Neutrophil (primary cell): ENCODE results near the gene KANSL1.
A peak's percentile ranks its signal among the peaks of the same experiment; 100 is the strongest.

ENCODE experiments used
- H3K27ac ChIP-seq: fragments of 200-600 bp; sonication (generic); 2 replicates; pipeline ENCODE4 v1.5.1; 2016; ENCODE audit warnings: mild to moderate bottlenecking, moderate library complexity
- H3K27me3 ChIP-seq: fragments of 200-600 bp; sonication (generic); 2 replicates; pipeline ENCODE4 v1.6.0; 2016; ENCODE audit warnings: mild to moderate bottlenecking
- H3K36me3 ChIP-seq: fragments of 200-600 bp; sonication (generic); 2 replicates; pipeline ENCODE4 v1.5.1; 2017
- H3K4me1 ChIP-seq, 2 experiments: fragments of 200-600 bp in 1 of 2; sonication (generic) in 1 of 2; 1 replicate in 1 of 2; 2 replicates in 1 of 2; pipeline versions ENCODE4 v1.5.1 to v1.6.1; 2013 to 2016; ENCODE audit warnings: low read depth in 1 of 2, low read length in 1 of 2, mild to moderate bottlenecking in 1 of 2, moderate library complexity in 1 of 2; ENCODE audit not compliant: control insufficient read depth in 1 of 2, insufficient read depth in 1 of 2
- H3K4me3 ChIP-seq, 2 experiments: fragments of 200-600 bp in 1 of 2; sonication (generic) in 1 of 2; 1 replicate in 1 of 2; 2 replicates in 1 of 2; pipeline ENCODE4 v1.5.1; 2013 to 2016; ENCODE audit warnings: low read depth in 1 of 2, low read length in 1 of 2, mild to moderate bottlenecking in 1 of 2, moderate library complexity in 1 of 2
- H3K9me3 ChIP-seq: fragments of 200-600 bp; sonication (generic); 2 replicates; pipeline ENCODE4 v1.5.1; 2016
- CTCF ChIP-seq: fragments of 200-600 bp; sonication (generic); IDR thresholded peaks from 2 replicates; pipeline ENCODE4 v1.5.1; 2016; ENCODE audit warnings: antibody characterized with exemption

The KANSL1 gene

DNA sequence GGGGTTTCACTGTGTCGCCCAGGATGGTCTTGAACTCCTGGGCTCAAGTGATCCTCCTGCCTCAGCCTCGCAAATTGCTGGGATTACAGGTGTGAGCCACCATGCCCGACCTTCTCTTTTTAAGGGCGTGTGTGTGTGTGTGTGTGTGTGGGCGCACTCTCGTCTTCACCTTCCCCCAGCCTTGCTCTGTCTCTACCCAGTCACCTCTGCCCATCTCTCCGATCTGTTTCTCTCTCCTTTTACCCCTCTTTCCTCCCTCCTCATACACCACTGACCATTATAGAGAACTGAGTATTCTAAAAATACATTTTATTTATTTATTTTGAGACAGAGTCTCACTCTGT is 190.3 kb downstream of the KANSL1 start:
- Histone ChIP-seq H3K4me1 (no peaks in the 10 kb centered on the region), H3K4me3 (no peak overlapping the region), H3K9me3 (no peaks in the 10 kb centered on the region), H3K27ac (no peak overlapping the region), H3K27me3 (no peaks in the 10 kb centered on the region), H3K36me3 (no peaks in the 10 kb centered on the region)
- no peak for TF ChIP-seq CTCF

GRCh38 chr17:46002311-46002972 is 190.8 kb downstream of the KANSL1 start:
- Histone ChIP-seq H3K4me1 (no peaks in the 10 kb centered on the region), H3K9me3 (no peaks in the 10 kb centered on the region), H3K27me3 (no peaks in the 10 kb centered on the region), H3K36me3 (no peaks in the 10 kb centered on the region), H3K4me3 (no peak overlapping the region), H3K27ac (no peak overlapping the region)
- TF ChIP-seq CTCF: peak; percentile 95

DNA sequence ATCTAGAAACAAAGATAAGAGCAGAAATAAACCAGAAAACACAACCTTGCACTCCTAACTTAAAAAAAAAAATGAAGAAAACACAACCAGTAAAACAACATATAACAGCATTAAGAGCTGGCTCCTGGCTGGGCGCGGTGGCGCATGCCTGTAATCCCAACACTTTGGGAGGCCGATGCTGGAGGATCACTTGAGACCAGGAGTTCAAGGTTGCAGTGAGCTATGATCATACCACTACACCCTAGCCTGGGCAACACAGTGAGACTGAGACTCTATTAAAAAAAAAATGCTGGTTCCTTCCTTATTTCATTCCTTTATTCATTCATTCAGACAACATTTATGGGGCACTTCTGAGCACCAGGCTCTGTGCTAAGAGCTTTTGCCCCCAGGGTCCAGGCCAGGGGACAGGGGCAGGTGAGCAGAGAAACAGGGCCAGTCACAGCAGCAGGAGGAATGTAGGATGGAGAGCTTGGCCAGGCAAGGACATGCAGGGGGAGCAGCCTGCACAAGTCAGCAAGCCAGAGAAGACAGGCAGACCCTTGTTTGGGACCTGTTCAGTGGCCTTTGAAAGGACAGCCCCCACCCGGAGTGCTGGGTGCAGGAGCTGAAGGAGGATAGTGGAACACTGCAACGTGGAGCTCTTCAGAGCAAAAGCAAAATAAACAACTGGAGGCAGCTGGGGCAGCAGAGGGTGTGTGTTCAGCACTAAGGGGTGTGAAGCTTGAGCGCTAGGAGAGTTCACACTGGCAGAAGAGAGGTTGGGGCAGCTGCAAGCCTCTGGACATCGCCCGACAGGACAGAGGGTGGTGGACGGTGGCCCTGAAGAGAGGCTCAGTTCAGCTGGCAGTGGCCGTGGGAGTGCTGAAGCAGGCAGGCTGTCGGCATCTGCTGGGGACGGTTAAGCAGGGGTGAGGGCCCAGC is 191.6 kb downstream of the KANSL1 start:
- no peaks in the 10 kb centered on the region for H3K9me3 ChIP-seq
- no peak overlapping the region for H3K27ac ChIP-seq
- no peak overlapping the region for H3K4me3 ChIP-seq
- H3K4me1 ChIP-seq: no peaks in the 10 kb centered on the region
- no peaks in the 10 kb centered on the region for H3K27me3 ChIP-seq
- TF ChIP-seq CTCF: no peak
- no peaks in the 10 kb centered on the region for H3K36me3 ChIP-seq

DNA sequence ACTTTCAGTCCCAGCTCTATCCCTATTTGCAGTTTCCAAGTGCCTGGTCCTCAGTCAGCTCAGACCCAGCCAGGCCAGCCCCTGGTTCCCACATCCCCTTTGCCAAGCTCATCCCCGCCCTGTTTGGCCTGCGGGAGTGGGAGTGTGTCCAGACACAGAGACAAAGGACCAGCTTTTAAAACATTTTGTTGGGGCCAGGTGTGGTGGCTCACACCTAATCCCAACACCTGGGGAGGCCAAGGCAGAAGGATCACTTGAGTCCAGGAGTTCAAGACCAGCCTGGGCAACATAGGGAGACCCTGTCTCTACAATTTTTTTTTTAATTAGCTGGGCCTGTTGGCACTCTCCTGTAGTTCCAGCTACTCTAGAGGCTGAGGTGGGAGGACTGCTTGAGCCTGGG is 192.5 kb downstream of the KANSL1 start:
- no peak for TF ChIP-seq CTCF
- Histone ChIP-seq H3K36me3 (no peaks in the 10 kb centered on the region), H3K9me3 (no peaks in the 10 kb centered on the region), H3K27ac (no peak overlapping the region), H3K4me3 (no peak overlapping the region), H3K27me3 (no peaks in the 10 kb centered on the region), H3K4me1 (no peaks in the 10 kb centered on the region)

DNA sequence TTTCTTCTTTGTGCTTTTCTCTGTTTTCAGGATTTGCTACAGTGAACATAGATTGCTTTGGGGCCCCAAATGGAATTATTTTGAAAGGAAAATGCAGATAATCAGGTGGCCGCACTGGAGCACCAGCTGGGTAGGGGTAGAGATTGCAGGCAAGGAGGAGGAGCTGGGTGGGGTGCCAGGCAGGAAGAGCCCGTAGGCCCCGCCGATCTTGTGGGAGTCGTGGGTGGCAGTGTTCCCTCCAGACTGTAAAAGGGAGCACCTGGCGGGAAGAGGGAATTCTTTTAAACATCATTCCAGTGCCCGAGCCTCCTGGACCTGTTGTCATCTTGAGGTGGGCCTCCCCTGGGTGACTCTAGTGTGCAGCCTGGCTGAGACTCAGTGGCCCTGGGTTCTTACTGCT is 192.9 kb downstream of the KANSL1 start:
- no peaks in the 10 kb centered on the region for H3K36me3 ChIP-seq
- TF ChIP-seq CTCF: no peak
- no peaks in the 10 kb centered on the region for H3K4me1 ChIP-seq
- H3K27me3 ChIP-seq: no peaks in the 10 kb centered on the region
- H3K27ac ChIP-seq: no peak overlapping the region
- H3K9me3 ChIP-seq: no peaks in the 10 kb centered on the region
- no peak overlapping the region for H3K4me3 ChIP-seq
